GM18498 (cell line): ENCODE results near the gene SIK2.
"Not testable (repeated sequence)": the region's sequence is repeated elsewhere in the genome, so short reads cannot be mapped to it uniquely, and the experiment has no call there.

Experiments
- ATAC-seq: cut with Tn5 transposase; IDR thresholded peaks from one replicate; pipeline ENCODE4 v1.9.1; 2021; ENCODE audit warnings: mild to moderate bottlenecking, moderate library complexity; ENCODE audit not compliant: unreplicated experiment

Gene SIK2

DNA sequence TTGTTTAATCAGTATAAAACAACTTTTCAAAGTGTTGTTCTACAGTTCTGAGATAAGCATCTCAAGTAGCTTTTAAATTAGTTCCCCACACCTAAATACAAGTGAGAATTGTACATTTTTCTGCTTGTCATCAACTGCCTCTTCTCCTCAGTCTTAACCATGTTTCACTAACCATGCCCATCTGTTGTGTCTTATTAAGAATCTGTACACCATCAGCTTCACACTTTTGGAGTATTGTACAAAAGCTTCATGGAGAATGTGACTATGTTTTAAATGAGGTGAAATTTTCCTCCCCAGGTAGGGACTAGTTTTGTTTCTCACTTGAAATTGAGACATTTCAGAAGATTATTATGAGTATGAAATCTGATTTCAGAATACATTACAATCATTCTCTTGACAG, 52.4 kb downstream of the SIK2 start:
- no peak for ATAC-seq

DNA sequence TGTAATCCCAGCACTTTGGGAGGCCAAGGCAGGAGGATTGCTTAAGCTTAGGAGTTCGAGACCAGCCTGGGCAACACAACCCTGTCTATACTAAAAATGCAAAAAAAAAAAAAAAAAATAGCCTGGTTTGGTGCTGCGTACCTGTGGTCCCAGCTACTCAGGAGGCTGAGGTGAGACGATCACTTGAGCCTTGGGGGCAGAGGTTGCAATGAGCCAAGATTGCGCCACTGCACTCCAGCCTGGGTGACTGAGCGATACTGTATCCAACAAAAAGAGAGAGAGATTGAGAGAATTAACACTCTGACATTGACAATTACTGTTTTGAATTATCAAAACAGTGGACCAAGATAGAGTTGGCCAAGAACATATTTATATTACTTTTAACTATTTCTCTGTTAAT, 53.7 kb downstream of the SIK2 start:
- ATAC-seq, result no peak

DNA sequence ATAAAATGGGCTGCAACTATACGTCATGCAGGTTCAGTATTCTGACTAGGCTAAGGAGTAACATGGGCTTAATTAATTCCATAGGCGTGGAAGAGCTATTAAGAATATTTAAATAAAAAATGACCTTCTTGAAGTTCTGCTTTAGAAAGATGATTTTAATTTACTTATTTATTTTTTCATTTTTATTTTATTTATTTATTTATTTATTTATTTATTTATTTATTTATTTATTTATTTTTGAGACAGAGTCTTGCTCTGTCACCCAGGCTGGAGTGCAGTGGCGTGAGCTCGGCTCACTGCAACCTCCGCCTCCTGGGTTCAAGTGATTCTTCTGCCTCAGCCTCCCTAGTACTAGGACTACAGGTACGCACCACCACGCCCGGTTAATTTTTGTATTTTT, 55.7 kb downstream of the SIK2 start:
- not testable (repeated sequence) for ATAC-seq

DNA sequence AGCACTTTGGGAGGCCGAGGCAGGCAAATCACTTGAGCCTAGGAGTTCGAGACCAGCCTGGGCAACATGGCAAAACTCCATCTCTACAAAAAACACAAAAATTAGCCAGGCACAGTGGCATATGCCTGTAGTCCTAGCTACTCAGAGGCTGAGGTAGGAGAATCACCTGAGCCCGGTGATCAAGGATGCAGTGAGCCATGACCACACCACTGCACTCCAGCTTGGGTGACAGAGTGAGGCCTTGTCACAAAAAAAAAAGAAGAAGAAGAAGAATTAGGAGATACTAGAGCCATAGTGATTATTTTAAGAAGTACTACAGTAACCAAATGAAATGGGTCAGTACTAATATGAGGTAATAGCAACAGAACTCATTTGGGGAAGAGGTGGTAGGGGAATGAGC, 56.2 kb downstream of the SIK2 start:
- not testable (repeated sequence) for ATAC-seq

DNA sequence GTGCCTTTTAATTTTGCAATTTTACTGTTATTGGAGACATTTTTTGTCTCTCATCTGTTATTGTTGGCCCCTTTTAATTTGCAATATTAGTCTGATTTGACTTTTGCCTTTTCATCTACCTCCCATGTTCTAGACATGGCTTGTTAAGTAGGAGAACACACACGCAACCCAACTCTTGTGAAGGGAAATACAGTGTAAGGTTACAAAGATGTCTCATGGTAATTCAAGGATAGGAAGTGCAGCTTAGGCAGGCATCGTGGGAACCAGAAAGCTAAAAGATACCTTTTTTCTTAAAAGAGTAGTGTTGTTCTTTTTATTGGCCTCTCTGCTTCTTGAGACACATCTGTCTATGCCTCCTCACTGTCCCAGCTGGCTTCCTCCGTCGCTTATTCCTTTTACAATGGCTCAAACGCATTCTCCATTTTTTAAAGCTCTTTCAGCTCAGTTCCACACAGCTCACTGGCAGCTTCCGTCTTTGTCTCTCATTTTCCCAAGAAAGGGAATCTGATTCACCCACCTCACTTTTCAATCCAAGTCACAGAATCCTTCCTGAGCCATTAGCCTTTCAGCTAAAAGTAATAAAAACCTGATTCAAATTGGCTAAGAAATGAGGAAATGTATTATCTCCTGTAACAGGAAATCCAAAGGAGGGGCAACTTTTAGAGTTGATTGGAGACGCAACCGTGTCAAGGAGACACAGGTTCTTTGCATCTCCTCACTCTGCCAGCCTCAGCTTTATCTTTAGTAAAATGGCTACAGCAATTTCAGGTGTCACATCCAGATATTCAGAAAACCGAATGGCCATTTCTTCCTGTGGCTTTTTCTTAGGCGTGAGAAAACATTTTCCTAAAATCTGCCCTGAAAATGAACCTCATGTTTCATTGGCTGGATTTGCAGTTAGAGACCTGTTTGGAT, 57.2 kb downstream of the SIK2 start:
- no peak for ATAC-seq

DNA sequence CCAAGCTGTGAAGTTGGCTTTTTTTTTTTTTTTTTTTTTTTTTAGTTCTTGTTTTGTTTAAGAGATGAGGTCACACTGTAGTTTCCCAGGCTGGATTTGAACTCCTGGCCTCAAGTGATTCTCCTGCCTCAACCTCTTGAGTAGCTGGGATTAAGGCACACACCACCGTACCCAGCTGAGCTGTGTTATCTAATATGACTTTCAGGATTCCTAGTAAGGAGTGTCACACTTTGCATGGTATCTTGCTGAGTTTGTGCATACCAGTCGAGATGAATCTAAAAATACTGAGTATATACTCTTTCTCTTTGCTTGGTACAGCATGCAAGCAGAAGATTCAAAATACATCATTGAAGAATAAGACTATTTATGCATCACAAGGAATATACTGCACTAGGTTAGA, 58.6 kb downstream of the SIK2 start:
- no peak for ATAC-seq

DNA sequence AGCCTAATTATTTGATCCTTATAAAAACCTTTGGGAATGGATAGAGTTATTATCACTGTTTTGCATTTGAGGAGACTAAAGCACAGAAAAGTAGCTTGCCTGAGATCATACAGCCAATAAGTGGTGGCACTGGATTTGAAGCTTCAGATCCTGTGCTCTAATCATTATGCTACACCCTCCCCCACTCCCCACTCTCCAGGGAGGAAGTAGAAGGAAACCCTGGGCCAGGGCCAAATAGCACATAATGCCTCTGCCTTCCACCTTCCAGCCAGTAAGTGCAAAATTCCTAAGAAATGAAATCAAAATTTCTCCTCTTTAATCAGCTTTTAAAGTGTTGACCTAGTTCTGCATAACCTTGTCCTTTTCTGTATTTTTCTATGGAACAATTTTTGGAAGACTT, 61.6 kb downstream of the SIK2 start:
- ATAC-seq, result no peak

DNA sequence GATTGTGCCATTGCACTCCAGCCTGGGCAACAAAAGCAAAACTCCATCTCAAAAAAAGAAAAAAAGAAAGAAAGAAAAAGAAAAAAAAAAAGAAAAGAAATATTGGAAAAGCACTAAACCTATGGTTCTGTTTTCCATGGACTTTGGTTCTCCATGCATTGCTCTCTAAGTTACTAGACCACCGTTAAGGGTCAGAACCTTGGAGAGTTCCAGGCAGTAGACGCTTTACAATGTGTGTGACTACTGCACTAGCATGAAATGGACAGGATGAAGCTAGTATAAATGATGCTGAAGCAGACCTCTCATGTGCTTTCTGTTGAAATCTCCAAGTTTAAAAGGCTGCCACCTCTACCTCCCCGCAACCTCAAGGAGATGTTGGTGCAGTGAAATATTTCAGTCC, 63.5 kb downstream of the SIK2 start:
- ATAC-seq, result no peak

DNA sequence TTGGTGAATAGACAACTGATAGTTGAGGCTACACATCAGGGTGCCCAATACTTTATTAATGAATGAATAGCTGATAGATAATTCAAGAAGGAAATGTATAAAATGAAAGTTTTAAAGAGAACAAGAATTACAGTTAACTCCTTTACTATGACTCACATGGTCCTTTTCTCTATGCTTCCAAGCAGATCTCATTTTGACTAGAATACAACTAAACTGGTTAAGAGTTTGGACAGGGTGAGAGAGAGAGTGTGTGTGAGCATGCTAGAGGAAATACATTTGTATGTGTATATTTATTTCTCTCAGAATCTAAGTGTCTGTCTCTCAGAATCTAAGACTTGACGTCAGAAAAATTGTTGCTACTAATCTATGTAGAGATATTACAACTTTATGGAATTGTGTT, 66.7 kb downstream of the SIK2 start:
- ATAC-seq, result no peak

DNA sequence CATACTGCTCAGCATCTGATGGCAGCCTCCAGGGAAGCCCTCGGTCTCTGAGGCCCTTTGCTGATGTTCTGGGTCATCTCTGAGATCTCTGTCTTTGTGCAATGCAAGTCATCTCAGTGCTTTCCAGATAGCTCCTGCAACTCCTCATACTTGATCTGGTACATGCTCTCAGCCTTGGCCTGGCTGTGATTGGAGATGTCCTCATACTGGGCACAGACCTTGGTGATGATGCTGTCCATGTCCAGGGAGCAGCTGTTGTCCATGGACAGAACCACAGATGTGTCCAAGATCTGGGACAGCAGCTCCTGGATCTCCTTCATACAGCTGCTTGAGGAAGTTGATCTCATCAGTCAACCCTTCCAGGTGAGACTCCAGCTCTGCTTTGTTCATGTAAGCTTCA, 69.1 kb downstream of the SIK2 start:
- ATAC-seq, result no peak

DNA sequence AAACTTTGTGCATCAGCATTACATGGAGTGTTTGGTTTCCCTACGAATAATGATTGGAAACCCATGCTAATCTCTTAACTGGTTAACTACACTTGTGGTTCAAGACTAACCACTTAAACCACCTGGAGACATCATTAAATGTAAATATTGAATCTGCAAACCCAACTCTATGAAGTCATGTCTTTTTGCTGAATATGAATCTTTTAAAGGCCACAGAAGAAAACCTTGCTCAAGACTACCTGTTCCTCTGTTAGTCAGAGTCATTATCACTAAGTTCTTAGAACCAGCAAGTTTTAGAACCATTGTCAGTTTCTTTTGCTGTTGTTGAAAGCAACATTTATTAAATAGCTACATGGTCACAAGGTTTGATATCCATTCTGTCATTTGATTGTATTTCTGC, 70.7 kb downstream of the SIK2 start:
- no peak for ATAC-seq

DNA sequence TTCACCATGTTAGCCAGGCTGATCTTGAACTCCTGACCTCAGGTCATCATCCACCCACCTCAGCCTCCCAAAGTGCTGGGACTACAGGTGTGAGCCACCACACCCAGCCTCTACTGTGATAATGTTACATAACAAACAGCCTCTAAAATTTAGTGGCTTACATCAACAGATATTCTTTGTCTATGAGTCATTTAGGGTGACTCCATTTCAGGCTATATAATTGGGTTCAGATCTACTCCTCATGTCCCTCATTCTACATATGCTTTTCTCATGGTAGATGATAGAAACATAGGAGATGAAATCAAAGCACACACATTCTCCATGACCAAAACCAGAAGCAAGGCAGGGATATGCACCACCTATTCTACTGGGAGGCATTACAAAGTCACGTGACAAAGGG, 72.7 kb downstream of the SIK2 start:
- ATAC-seq, result no peak

DNA sequence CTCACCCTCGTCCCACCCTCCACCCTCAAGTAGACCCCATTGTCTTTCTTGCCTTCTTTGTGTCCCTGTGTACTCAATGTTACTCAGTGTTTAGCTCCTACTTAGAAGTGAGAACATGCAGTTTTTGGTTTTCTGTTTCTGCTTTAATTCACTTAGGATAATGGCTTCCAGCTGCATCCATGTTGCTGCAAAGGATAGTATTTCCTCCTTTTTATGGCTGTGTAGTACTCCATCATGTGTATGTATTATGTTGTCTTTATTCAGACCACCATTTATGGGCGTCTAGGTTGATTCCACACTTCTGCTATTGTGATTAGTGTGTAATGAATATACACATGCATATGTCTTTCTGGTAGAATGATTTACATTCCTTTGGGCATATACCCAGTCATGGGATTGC, 73.6 kb downstream of the SIK2 start:
- no peak for ATAC-seq

DNA sequence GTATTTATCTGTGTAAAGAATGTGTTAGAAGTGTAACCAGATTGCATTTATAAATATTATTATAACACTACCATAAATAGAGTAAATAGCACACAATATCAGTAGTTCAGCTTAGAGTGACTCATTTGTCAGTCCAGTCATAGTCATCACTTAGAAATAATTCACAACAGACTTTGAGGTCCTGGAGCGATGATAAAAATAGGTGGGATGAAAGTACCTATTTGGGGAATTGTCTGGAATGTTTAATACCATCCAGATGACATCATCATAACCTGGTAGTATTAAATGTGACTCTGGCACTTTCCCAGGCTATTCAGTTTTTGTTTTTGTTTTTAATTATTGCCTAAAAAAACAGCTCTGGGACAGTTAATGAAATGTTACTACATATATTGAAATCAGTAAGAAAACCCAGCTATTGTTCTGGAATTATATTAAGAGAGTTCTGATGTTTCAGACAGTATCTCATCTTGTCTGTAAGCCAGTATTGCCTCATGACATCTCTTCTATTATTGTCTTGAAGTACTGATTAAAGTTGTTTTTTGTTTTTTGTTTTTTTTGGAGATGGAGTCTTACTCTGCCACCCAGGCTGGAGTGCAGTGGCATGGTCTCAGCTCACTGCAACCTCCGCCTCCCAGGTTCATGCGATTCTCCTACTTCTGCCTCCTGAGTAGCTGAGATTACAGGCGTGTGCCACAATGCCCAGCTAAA, 74.8 kb downstream of the SIK2 start:
- no peak for ATAC-seq

DNA sequence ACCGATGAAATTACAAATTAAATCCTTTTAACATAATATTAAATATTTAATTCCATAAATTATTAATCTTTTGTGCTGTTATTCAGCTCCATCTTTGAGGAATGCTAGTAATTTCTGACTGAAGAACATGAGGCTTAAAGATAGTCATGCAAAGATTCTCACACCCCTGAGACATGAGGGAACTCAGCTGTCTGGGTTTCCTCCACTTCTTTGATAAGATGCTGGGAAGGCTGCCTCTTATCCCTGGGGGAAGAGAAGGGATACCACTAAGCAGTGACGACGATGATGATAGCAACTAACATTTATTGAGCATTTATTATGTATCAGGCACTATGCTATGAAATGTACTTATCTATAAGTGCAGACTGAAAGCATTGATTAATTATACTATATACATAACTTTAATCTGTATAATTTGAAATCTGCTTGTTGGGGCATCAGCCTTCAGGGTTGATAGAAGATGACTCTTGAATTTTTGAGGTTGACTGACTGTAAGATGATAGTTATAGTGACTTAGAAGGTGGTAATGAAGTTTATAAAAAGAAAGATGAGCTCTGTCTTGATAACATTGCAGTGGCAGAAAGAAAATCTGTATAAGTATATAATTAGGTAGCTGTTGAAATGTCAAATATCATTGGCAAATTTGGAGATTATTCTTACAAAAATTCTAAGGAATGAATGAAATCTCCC, 78.4 kb downstream of the SIK2 start:
- ATAC-seq, result no peak

DNA sequence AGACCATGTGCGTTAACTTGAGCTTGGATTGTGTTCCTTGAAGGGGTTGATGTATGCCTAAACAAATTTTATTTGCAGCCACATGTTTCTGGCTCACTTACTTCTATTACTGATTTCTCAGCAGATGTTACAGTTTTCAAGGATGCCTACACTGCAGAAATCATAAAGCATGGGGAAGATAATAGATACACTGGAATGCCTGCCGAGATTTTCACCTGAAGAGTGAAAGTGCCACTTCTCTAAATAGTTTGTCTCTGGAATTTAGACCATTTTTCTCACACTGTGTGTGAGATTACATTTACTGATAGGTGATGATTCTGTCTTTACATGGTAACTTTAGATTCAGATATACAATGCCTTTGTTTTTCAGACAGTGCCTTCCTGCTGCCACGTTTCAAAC, 81.6 kb downstream of the SIK2 start:
- ATAC-seq, result no peak

DNA sequence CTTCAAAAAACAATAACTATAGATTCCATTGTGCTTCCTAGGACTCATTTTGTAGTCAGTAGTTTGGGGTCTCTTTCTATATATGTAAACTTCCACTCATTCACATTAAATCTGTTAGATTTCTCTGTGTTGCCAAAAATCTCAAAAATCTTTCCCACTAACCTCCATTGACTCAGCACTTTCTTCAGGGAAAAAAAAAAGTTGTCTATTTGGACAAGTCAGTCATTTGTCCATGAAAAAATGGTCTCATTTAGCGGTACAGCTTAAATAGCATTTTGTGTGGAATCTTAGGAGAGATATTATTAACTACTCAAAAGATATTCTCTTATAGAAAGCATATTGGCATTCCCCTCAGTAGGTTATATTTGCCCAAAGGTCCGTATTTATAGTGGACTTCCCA, 82.0 kb downstream of the SIK2 start:
- no peak for ATAC-seq

DNA sequence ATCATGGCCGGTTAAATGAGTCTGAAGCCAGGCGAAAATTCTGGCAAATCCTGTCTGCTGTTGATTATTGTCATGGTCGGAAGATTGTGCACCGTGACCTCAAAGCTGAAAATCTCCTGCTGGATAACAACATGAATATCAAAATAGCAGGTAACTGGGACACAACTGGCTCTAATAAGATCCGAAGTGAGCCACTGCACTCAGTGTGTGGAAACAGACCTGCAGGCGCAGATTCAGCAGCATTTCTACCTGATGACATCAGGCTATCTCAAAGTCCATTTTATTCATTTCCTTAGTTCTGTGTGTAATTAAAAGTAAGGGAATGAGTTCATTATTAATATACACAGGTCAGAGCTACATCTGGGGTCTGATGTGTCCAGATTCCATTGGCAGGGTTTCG, 85.8 kb downstream of the SIK2 start:
- ATAC-seq, result no peak

DNA sequence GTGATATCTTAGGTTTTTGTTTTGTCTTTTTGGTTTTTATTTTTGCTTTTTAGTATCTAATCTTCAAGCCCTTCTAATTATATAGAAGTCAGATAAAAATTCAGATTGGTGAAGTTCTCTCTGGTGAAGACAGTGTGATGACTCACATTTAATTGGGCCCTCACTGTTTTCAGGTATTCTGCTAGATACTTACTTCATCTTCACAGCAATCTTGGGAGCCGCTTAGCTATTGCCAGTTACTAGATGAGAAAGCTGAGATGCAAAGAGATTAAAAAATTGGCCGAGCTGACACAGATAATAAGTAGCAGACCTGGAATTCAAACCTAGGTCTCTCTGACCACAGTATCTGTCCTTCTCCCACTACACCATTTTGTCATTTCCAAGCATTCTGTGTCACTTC, 88.9 kb downstream of the SIK2 start:
- no peak for ATAC-seq

DNA sequence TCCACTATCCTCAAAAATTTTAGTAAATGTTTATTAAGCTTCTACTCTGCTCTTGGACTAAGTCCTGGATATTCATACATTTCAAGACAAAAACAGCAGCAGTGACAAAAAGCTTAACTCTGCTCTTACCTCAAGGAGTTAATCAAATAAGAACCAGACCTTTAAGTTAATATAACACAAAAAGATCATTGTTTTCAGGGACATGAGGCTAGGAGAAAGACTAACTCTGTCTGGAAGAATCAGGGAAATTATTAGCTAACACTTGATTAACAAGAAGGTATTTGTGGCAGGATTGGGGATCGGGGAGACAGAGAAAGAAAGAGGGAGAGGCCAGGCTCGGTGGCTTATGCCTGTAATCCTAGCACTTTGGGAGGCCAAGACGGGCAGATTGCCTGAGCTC, 89.5 kb downstream of the SIK2 start:
- no peak for ATAC-seq

DNA sequence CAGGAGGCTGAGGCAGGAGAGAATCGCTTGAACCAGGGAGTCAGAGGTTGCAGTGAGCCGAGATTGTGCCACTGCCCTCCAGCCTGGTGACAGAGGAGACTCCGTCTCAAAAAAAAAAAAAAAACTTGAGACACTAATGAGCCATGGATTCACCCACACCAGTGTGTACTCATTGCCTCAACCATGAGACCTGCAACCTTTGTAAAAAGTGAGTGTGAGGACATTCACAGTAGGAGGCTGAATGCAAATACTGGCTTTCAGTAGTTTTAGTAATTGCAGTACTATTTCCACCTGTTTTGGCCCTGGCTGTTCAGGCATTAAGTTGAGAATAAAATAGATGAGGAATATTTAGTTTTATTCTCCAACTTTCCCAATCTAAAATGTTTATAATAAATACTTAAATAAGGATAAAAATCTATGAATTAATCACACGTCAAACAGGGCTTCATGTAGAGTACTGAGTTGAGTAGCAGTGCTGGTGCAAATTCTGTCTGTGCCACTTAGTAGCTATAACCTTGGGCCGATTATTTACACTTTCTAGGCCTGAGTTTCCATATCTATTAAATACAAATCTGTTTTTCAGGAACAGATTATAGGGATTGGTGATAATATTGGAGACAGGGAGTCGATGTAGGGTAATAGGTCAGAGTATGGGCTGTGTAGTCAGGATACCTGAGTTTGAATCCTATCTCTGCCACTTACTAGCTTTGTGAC, 91.1 kb downstream of the SIK2 start:
- no peak for ATAC-seq
